Body of pancreas (tissue), 4 donors: Measurements from ENCODE around the gene TENT5C.

Experiments
- CTCF ChIP-seq, 7 experiments: fragments of 450-650 bp in 4 of 7; fragments of 200-600 bp in 3 of 7; sonication (generic) in 3 of 7; IDR thresholded peaks; one replicate each; pipeline ENCODE4 v1.5.1; 2016 to 2019; ENCODE audit warnings: antibody characterized with exemption in 7 of 7
- POLR2A ChIP-seq, 3 donors: fragments of 450-650 bp; IDR thresholded peaks; one replicate each; pipeline ENCODE4 v1.6.1; 2016; ENCODE audit warnings: antibody characterized with exemption in 3 of 3, mild to moderate bottlenecking in 2 of 3

DNA sequence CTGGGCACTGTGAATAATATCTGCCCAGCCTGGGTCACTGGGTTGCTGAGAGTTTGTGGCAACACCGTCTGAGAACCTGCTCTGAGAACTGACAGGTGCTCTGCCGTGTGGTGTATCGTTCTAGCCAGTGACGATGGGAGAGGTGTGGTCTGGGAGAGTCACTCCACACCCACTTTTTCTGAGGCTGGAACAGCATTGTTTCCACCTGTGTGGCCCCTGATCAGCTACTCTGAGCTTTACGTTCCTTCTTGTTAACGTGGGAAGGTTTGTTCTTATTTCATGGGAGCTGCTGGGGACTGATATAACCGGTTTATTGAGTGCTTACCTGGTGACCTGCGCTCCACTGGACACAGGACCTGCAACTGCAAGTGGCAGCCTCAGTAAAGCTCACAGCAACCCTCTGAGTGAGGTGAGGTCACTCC lies 34.8 kb upstream of the TENT5C start:
- no peak for TF ChIP-seq CTCF (IDR thresholded peaks at IDR 0.05)
- TF ChIP-seq POLR2A (IDR thresholded peaks at IDR 0.05) = peak; percentile 23 to 48 (median 32)
